PFSK-1 (cell line): ENCODE results near the gene VASH2.

Source experiments
- FOXP2 ChIP-seq: optimal IDR thresholded peaks from 2 replicates; pipeline ENCODE3; 2011; ENCODE audit warnings: borderline replicate concordance, control low read depth, inconsistent platforms; ENCODE audit not compliant: insufficient read depth; ENCODE audit errors: extremely low read length, extremely low read depth
- POLR2AphosphoS5 ChIP-seq: IDR thresholded peaks from 2 replicates; pipeline ENCODE4 v1.6.1; 2012; ENCODE audit warnings: low read depth, mild to moderate bottlenecking, control low read depth, low read length, moderate library complexity
- REST ChIP-seq, 2 experiments: IDR thresholded peaks; 2 replicates each; pipeline versions ENCODE4 v1.6.1 to v1.8.0; 2011 to 2012; ENCODE audit warnings: low read depth in 2 of 2, low read length in 2 of 2, control low read depth in 1 of 2, inconsistent platforms in 1 of 2, mild to moderate bottlenecking in 1 of 2, moderate library complexity in 1 of 2; ENCODE audit not compliant: insufficient read depth in 1 of 2
- SIN3A ChIP-seq: IDR thresholded peaks from 2 replicates; pipeline ENCODE4 v1.6.1; 2012; ENCODE audit warnings: mild to moderate bottlenecking, low read length, moderate library complexity, borderline replicate concordance; ENCODE audit not compliant: insufficient read depth
- TAF1 ChIP-seq: IDR thresholded peaks from 2 replicates; pipeline ENCODE4 v1.6.1; 2012; ENCODE audit warnings: low read length, control low read depth, borderline replicate concordance; ENCODE audit not compliant: insufficient read depth

The VASH2 gene

GRCh38 chr1:212962509-212962908 is 12.2 kb downstream of the VASH2 start:
- TF ChIP-seq POLR2AphosphoS5 (no peak), SIN3A (no peak), FOXP2 (no peak), REST (IDR thresholded peaks at IDR 0.05; ENCODE audit: insufficient read depth in 1 of 2, low read depth in 2 of 2, low read length in 2 of 2) (no peak), TAF1 (no peak)

GRCh38 chr1:212964102-212964501 is 13.8 kb downstream of the VASH2 start:
- no peak for TF ChIP-seq TAF1
- no peak for TF ChIP-seq POLR2AphosphoS5
- no peak for TF ChIP-seq SIN3A
- no peak for TF ChIP-seq REST (IDR thresholded peaks at IDR 0.05; ENCODE audit: insufficient read depth in 1 of 2, low read depth in 2 of 2, low read length in 2 of 2)
- TF ChIP-seq FOXP2, result no peak

GRCh38 chr1:212966616-212967015 is 16.3 kb downstream of the VASH2 start:
- TF ChIP-seq REST (IDR thresholded peaks at IDR 0.05; ENCODE audit: insufficient read depth in 1 of 2, low read depth in 2 of 2, low read length in 2 of 2) (no peak), SIN3A (no peak), FOXP2 (no peak), POLR2AphosphoS5 (no peak), TAF1 (no peak)

GRCh38 chr1:212967801-212968200 is 17.5 kb downstream of the VASH2 start:
- TF ChIP-seq SIN3A (no peak), REST (IDR thresholded peaks at IDR 0.05; ENCODE audit: insufficient read depth in 1 of 2, low read depth in 2 of 2, low read length in 2 of 2) (no peak), FOXP2 (no peak), TAF1 (no peak), POLR2AphosphoS5 (no peak)

- TF ChIP-seq REST (IDR thresholded peaks at IDR 0.05; ENCODE audit: insufficient read depth in 1 of 2, low read depth in 2 of 2, low read length in 2 of 2), result no peak
- no peak for TF ChIP-seq SIN3A
- TF ChIP-seq TAF1, result no peak
- no peak for TF ChIP-seq FOXP2
- no peak for TF ChIP-seq POLR2AphosphoS5
These were observed 18.1 kb downstream of the VASH2 start for GRCh38 chr1:212968368-212968863.
